DOHH2 (cell line): Measurements from ENCODE around the gene RUNX1.

Experiments
- EZH2phosphoT487 ChIP-seq: fragments of 200-600 bp; sonication (generic); IDR thresholded peaks from 2 replicates; pipeline ENCODE4 v1.6.1; 2017; ENCODE audit warnings: borderline replicate concordance, mild to moderate bottlenecking, antibody characterized with exemption, low read length, moderate library complexity, mixed read lengths
- TF ChIP-seq, protein P1 (sequence below): fragments of 200-600 bp; sonication (generic); IDR thresholded peaks from one replicate; pipeline ENCODE4 v1.5.1; 2014; ENCODE audit warnings: antibody characterized with exemption, mild to moderate bottlenecking, low read depth, low read length; ENCODE audit not compliant: poor library complexity, severe bottlenecking

DNA sequence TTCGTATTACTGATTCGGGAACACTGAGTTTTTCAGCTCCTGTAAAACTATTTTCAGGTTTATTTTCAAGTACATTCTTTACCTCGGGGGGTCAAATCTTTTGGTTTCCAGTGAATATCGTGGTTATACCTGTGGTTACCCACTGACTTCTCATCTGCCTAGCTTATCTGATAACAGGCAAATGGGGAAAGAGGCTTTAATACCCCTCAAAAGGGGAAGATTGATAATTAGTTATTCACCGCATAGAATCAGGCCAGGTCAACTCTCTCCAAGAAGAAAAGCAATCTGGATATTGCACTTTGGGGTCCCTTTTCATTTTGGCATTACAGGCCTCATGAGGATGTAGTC lies 23.0 kb downstream of the RUNX1 start:
- TF ChIP-seq, protein P1, sequence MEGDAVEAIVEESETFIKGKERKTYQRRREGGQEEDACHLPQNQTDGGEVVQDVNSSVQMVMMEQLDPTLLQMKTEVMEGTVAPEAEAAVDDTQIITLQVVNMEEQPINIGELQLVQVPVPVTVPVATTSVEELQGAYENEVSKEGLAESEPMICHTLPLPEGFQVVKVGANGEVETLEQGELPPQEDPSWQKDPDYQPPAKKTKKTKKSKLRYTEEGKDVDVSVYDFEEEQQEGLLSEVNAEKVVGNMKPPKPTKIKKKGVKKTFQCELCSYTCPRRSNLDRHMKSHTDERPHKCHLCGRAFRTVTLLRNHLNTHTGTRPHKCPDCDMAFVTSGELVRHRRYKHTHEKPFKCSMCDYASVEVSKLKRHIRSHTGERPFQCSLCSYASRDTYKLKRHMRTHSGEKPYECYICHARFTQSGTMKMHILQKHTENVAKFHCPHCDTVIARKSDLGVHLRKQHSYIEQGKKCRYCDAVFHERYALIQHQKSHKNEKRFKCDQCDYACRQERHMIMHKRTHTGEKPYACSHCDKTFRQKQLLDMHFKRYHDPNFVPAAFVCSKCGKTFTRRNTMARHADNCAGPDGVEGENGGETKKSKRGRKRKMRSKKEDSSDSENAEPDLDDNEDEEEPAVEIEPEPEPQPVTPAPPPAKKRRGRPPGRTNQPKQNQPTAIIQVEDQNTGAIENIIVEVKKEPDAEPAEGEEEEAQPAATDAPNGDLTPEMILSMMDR, result no peak
- no peak for TF ChIP-seq EZH2phosphoT487
